AG04449 (cell line): ENCODE results near the gene ABTB2.

ENCODE experiments used
- CTCF ChIA-PET: fragments of 350-600 bp; formaldehyde crosslinking; extraction: SDS; loops from one replicate; lab custom pipeline; 2021; ENCODE audit warnings: antibody characterized with exemption; lab: Yijun Ruan, JAX
- POLR2A ChIA-PET: fragments of 400-600, 350-600 bp; formaldehyde crosslinking; extraction: SDS; loops from one replicate; lab custom pipeline; 2020; ENCODE audit warnings: antibody characterized with exemption, inconsistent platforms; lab: Yijun Ruan, JAX
- DNase-seq: peaks from one replicate; pipeline ENCODE4 v3.0.0-alpha.2; 2010; ENCODE audit warnings: low read depth, low spot score
- H3K4me3 ChIP-seq: 2 replicates; pipeline ENCODE4 v1.5.1; 2011; ENCODE audit warnings: low read depth, mild to moderate bottlenecking, control low read depth, low read length
- TF ChIP-seq, protein P1 (sequence below): IDR thresholded peaks from one replicate; pipeline ENCODE4 v1.5.1; 2011; ENCODE audit warnings: mild to moderate bottlenecking, moderate library complexity, low read length, control low read depth, inconsistent platforms; ENCODE audit not compliant: insufficient read depth; ENCODE audit errors: missing control alignments

The ABTB2 gene

DNA sequence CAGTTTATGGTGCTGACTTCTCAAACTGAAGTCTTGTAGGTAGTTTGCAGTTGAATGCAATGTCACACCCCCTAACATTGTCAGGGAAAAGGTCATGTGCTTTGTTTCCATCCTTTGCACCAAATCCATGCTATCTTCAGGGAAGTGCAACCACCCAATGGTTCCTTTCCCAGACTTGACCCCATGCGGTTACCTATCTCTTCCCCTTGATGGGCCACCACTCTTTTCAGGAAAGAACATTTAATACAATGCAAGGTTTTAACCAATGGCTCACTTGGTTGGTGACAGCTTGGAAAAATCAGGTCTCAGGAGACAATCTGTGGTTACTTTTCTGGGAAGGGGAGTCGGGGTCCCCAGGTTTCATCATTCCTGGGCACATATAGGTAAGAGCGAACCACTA lies 2.1 kb downstream of the ABTB2 start:
- TF ChIP-seq, protein P1, sequence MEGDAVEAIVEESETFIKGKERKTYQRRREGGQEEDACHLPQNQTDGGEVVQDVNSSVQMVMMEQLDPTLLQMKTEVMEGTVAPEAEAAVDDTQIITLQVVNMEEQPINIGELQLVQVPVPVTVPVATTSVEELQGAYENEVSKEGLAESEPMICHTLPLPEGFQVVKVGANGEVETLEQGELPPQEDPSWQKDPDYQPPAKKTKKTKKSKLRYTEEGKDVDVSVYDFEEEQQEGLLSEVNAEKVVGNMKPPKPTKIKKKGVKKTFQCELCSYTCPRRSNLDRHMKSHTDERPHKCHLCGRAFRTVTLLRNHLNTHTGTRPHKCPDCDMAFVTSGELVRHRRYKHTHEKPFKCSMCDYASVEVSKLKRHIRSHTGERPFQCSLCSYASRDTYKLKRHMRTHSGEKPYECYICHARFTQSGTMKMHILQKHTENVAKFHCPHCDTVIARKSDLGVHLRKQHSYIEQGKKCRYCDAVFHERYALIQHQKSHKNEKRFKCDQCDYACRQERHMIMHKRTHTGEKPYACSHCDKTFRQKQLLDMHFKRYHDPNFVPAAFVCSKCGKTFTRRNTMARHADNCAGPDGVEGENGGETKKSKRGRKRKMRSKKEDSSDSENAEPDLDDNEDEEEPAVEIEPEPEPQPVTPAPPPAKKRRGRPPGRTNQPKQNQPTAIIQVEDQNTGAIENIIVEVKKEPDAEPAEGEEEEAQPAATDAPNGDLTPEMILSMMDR = no peak
- no peak for DNase-seq
- no peak overlapping the region for H3K4me3 ChIP-seq
- POLR2A ChIA-PET = interaction anchor here (1.6 to 2.4 kb wide), 2 partner anchors 9 to 149 kb away, joined by 5 to 8 read pairs; no protein-coding TSS in a partner anchor
- CTCF ChIA-PET = interaction anchor here (18.0 kb wide), 1 partner anchor 178 kb away, joined by 258 read pairs; no protein-coding TSS in a partner anchor

GRCh38 chr11:34354782-34355181 lies 3.0 kb downstream of the ABTB2 start:
- POLR2A ChIA-PET = no interaction called here
- TF ChIP-seq, protein P1 = no peak

GRCh38 chr11:34353881-34354280 lies 3.9 kb downstream of the ABTB2 start:
- DNase-seq = no peak
- POLR2A ChIA-PET = no interaction called here
- CTCF ChIA-PET = interaction anchor here (1.5 to 18.0 kb wide), 2 partner anchors 176 to 366 kb away, joined by 5 to 258 read pairs; no protein-coding TSS in a partner anchor
- TF ChIP-seq, protein P1 = no peak
- H3K4me3 ChIP-seq = no peak overlapping the region

More at GRCh38 chr11:34354782-34355181, 3.0 kb downstream of the ABTB2 start:
- no peak for DNase-seq
- CTCF ChIA-PET = interaction anchor here (1.0 to 18.0 kb wide), 3 partner anchors 9 to 367 kb away, joined by 3 to 258 read pairs (median 5); no protein-coding TSS in a partner anchor
- no peak overlapping the region for H3K4me3 ChIP-seq

- ChIA-PET CTCF (interaction anchor here (1.1 to 18.0 kb wide), 2 partner anchors 174 to 543 kb away, joined by 4 to 258 read pairs; no protein-coding TSS in a partner anchor), POLR2A (no interaction called here)
- no peak overlapping the region for H3K4me3 ChIP-seq
- DNase-seq = no peak
- TF ChIP-seq, protein P1 = no peak
These were observed 5.9 kb downstream of the ABTB2 start for GRCh38 chr11:34351687-34352469.

DNA sequence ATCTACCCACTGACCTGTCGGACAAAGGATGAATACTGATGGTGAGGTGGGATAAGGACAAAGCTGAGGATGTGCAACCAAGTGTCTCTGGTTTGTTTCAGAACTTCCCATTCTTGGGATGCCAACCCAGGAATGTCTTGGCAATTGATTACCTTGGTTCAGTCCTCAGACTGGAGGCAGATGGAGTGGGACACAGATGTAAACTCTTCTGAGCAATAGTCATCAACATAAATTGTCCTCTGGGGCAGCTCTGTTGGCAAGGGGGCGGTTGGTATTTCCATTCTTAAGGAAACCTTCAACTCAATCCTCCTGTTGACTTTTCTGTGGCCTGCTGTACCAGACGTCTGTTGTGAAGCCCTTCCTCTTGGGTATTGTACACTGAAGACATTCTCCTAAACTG lies 6.8 kb downstream of the ABTB2 start:
- H3K4me3 ChIP-seq = no peak overlapping the region
- ChIA-PET POLR2A (no interaction called here), CTCF (interaction anchor here (0.8 to 18.0 kb wide), 2 partner anchors 11 to 174 kb away, joined by 3 to 258 read pairs; no protein-coding TSS in a partner anchor)
- no peak for DNase-seq
- TF ChIP-seq, protein P1 = no peak

- ChIA-PET CTCF (interaction anchor here (0.6 to 18.0 kb wide), 2 partner anchors 172 to 202 kb away, joined by 3 to 258 read pairs; no protein-coding TSS in a partner anchor), POLR2A (no interaction called here)
- TF ChIP-seq, protein P1 = no peak
- no peak overlapping the region for H3K4me3 ChIP-seq
- no peak for DNase-seq
These were observed 7.9 kb downstream of the ABTB2 start for GRCh38 chr11:34349882-34350281.
